HG03097 (cell line): ENCODE results near the gene RAB32.
"Not testable (repeated sequence)": the region's sequence is repeated elsewhere in the genome, so short reads cannot be mapped to it uniquely, and the experiment has no call there.

ENCODE experiments used
- ATAC-seq: cut with Tn5 transposase; IDR thresholded peaks from one replicate; pipeline ENCODE4 v1.9.1; 2021; ENCODE audit not compliant: unreplicated experiment, low FRiP score

RAB32 gene

GRCh38 chr6:146543211-146543939 is at the start of gene RAB32:
Gene RAB32 (plus strand): TSS chr6:146543833. CDS start chr6:146543872, 39 bp downstream.
- peak; percentile 74 for ATAC-seq

GRCh38 chr6:146498309-146498708 is 45.3 kb upstream of the RAB32 start:
- ATAC-seq = no peak

- ATAC-seq = no peak
Measured at GRCh38 chr6:146503096-146503495, 40.5 kb upstream of the RAB32 start.

- ATAC-seq = no peak
Measured at GRCh38 chr6:146515212-146515611, 28.4 kb upstream of the RAB32 start.

GRCh38 chr6:146526192-146526591 is 17.4 kb upstream of the RAB32 start:
- no peak for ATAC-seq

GRCh38 chr6:146532702-146533101 is 10.9 kb upstream of the RAB32 start:
- ATAC-seq = no peak

- ATAC-seq = no peak
Measured at GRCh38 chr6:146542881-146543210, 787 bp upstream of the RAB32 start.

GRCh38 chr6:146543940-146544615 is 445 bp downstream of the RAB32 start:
- ATAC-seq = no peak

- ATAC-seq = no peak
Measured at GRCh38 chr6:146544616-146545182, 1.1 kb downstream of the RAB32 start.

- ATAC-seq = no peak
Measured at GRCh38 chr6:146545581-146545980, 1.9 kb downstream of the RAB32 start.

- no peak for ATAC-seq
Measured at GRCh38 chr6:146546443-146547043, 2.9 kb downstream of the RAB32 start.

GRCh38 chr6:146547889-146548288 is 4.3 kb downstream of the RAB32 start:
- no peak for ATAC-seq

- ATAC-seq = no peak
Measured at GRCh38 chr6:146548898-146549374, 5.3 kb downstream of the RAB32 start.

- ATAC-seq = no peak
Measured at GRCh38 chr6:146550911-146551310, 7.3 kb downstream of the RAB32 start.

GRCh38 chr6:146551545-146551944 is 7.9 kb downstream of the RAB32 start:
- no peak for ATAC-seq

- ATAC-seq = no peak
Measured at GRCh38 chr6:146553377-146554135, 9.9 kb downstream of the RAB32 start.

- ATAC-seq = no peak
Measured at GRCh38 chr6:146560607-146561006, 17.0 kb downstream of the RAB32 start.

GRCh38 chr6:146566661-146567060 is 23.0 kb downstream of the RAB32 start:
- ATAC-seq = not testable (repeated sequence)

GRCh38 chr6:146568619-146569018 is 25.0 kb downstream of the RAB32 start:
- not testable (repeated sequence) for ATAC-seq

- no peak for ATAC-seq
Measured at GRCh38 chr6:146574211-146574610, 30.6 kb downstream of the RAB32 start.

- ATAC-seq = no peak
Measured at GRCh38 chr6:146578054-146578453, 34.4 kb downstream of the RAB32 start.
